WTC11 (cell line): ENCODE measurements around the gene USF3. TPM values are rescaled to one million over a fixed set of nuclear protein-coding genes. Genes with fewer than 3 reads are reported as not detected.

Experiments
- ATAC-seq: fragments of 200-7000 bp; cut with Tn5 transposase; 2 replicates; pipeline ENCODE4 v1.10.0; 2021; ENCODE audit warnings: mild to moderate bottlenecking, moderate library complexity
- CTCF ChIA-PET: fragments of 300-600 bp; sonication (Branson Sonifier 250); formaldehyde crosslinking; loops from one replicate; lab custom pipeline; 2021; ENCODE audit warnings: antibody characterized with exemption; lab: Charles Lee
- POLR2A ChIA-PET: fragments of 350-600 bp; sonication (Branson Sonifier 250); formaldehyde crosslinking; loops from one replicate; lab custom pipeline; 2021; ENCODE audit warnings: antibody characterized with exemption; lab: Charles Lee
- DNase-seq: peaks from one replicate; pipeline ENCODE4 v3.0.0; 2021; ENCODE audit warnings: low spot score
- H3K27ac Mint-ChIP-seq: 2 replicates; pipeline ENCODE4 v1.8.0; 2021; ENCODE audit warnings: mixed read lengths
- H3K27me3 Mint-ChIP-seq: 2 replicates; pipeline ENCODE4 v1.8.0; 2021; ENCODE audit warnings: low read depth, mild to moderate bottlenecking, moderate library complexity, mixed read lengths
- H3K36me3 Mint-ChIP-seq: 2 replicates; pipeline ENCODE4 v1.8.0; 2021; ENCODE audit warnings: mixed read lengths
- H3K4me1 Mint-ChIP-seq: 2 replicates; pipeline ENCODE4 v1.8.0; 2022; ENCODE audit warnings: mixed read lengths
- H3K4me3 Mint-ChIP-seq: 2 replicates; pipeline ENCODE4 v1.8.0; 2021; ENCODE audit warnings: mild to moderate bottlenecking, moderate library complexity, mixed read lengths
- H3K9me3 Mint-ChIP-seq: 2 replicates; pipeline ENCODE4 v1.8.0; 2021; ENCODE audit warnings: mixed read lengths
- ATF2 ChIP-seq: sonication (generic); formaldehyde crosslinking; IDR thresholded peaks from 2 replicates; pipeline ENCODE4 v1.8.1; 2022; ENCODE audit warnings: low read depth, missing genetic modification reagents, borderline replicate concordance
- MXD4 ChIP-seq: fragments of 250-450 bp; sonication (Bioruptor Pico); IDR thresholded peaks from 2 replicates; pipeline ENCODE4 v1.8.0; 2021; ENCODE audit warnings: mild to moderate bottlenecking, moderate library complexity, borderline replicate concordance
- SP1 ChIP-seq: sonication (generic); formaldehyde crosslinking; conservative IDR thresholded peaks from 2 replicates; pipeline ENCODE4 v1.8.1; 2022; ENCODE audit warnings: missing genetic modification reagents
- ZBTB43 ChIP-seq: sonication (generic); formaldehyde crosslinking; IDR thresholded peaks from 2 replicates; pipeline ENCODE4 v1.8.1; 2023; ENCODE audit warnings: mild to moderate bottlenecking, missing genetic modification reagents
- ZNF281 ChIP-seq: sonication (generic); formaldehyde crosslinking; IDR thresholded peaks from 2 replicates; pipeline ENCODE4 v1.8.0; 2023; ENCODE audit warnings: mild to moderate bottlenecking, missing genetic modification reagents
- ZNF425 ChIP-seq: fragments of 250-450 bp; sonication (Bioruptor Pico); conservative IDR thresholded peaks from 2 replicates; pipeline ENCODE4 v1.9.0; 2021; ENCODE audit warnings: mild to moderate bottlenecking
- total RNA-seq: library from RNA; stranded (reverse); gene quantifications from 3 replicates; pipeline ENCODE4 v1.2.3, GENCODE V29; 2021

USF3 gene
- total RNA-seq, 1 experiment from 2014 or later, result 16.4 TPM

GRCh38 chr3:113600418-113601182 lies 95.8 kb downstream of the USF3 start:
- ATAC-seq (no peak), DNase-seq (no peak)
- Mint-ChIP-seq H3K9me3 (no peaks in the 10 kb centered on the region), H3K27me3 (peaks cover 12% of the 10 kb centered on the region), H3K27ac (no peak overlapping the region), H3K36me3 (no peaks in the 10 kb centered on the region), H3K4me3 (no peak overlapping the region)
- CTCF ChIA-PET, result no interaction called here
- POLR2A ChIA-PET, result no interaction called here
- TF ChIP-seq ZNF425 (CRISPR knock-in tag), result no peak
- no peak for TF ChIP-seq ZNF281 (CRISPR knock-in tag)
- TF ChIP-seq MXD4 (CRISPR knock-in tag), result no peak
- TF ChIP-seq SP1 (CRISPR knock-in tag), result no peak
- no peak for TF ChIP-seq ZBTB43 (CRISPR knock-in tag)
- TF ChIP-seq ATF2 (CRISPR knock-in tag), result no peak
- TF ChIP-seq, all 79 proteins: peak for 0
- H3K4me1 Mint-ChIP-seq, result peaks cover 15% of the 10 kb centered on the region

Other genes starting within 250 kb of the USF3 start
- gene SPICE1, start 181.5 kb downstream of the USF3 start, total RNA-seq, result 16.8 to 19.7 TPM (median 17.7 TPM) in 3 replicates
- gene SIDT1, start 164.1 kb downstream of the USF3 start, total RNA-seq, result 0.21 to 0.23 TPM (median 0.22 TPM) in 3 replicates
- 170 to 193 TPM (median 175 TPM) in 3 replicates for gene NAA50, start 49.6 kb upstream of the USF3 start, total RNA-seq
- 85.6 to 90.7 TPM (median 88.9 TPM) in 3 replicates for gene ATP6V1A, start 50.4 kb upstream of the USF3 start, total RNA-seq
- gene GRAMD1C, start 142.1 kb upstream of the USF3 start, total RNA-seq, result 2.6 to 3.5 TPM (median 2.8 TPM) in 3 replicates